ENCODE measurements around the gene KCNJ1.

DNA sequence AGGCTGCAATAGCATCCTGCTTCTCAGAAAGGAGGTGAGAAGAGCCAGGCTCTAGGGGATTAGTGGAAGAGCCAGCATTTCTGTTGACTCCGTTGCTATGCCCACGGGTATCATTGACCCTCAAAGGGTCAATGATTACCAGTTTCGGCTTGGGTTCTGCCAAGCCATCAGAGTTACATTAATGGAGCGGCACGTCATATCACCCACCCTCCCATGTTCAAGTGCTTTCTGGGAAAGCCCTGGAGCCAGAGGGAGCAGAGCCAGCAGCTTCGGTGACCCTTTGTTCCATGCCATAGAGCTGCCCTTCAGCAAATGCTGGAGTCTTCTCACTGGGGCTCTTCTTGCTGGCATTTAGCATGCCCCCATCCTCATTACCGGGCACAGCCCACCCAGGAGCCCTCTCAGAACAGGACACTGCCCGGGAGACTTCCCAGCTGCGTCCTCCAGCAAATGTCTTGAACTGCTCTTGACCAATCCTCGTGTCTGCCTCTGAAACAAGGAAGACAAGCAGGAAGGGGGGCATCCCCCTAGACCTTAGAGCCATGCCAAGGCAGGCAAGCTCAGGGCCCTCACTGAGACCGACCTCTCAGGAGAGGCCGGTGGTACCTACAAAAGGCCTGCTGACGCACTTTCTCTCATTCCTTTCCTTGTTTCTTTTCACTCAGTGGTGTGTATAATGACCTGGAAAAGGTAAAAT lies 14.6 kb downstream of the KCNJ1 start:
- TF ChIP-seq, protein P1, sequence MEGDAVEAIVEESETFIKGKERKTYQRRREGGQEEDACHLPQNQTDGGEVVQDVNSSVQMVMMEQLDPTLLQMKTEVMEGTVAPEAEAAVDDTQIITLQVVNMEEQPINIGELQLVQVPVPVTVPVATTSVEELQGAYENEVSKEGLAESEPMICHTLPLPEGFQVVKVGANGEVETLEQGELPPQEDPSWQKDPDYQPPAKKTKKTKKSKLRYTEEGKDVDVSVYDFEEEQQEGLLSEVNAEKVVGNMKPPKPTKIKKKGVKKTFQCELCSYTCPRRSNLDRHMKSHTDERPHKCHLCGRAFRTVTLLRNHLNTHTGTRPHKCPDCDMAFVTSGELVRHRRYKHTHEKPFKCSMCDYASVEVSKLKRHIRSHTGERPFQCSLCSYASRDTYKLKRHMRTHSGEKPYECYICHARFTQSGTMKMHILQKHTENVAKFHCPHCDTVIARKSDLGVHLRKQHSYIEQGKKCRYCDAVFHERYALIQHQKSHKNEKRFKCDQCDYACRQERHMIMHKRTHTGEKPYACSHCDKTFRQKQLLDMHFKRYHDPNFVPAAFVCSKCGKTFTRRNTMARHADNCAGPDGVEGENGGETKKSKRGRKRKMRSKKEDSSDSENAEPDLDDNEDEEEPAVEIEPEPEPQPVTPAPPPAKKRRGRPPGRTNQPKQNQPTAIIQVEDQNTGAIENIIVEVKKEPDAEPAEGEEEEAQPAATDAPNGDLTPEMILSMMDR (IDR thresholded peaks at IDR 0.05), result no peak
- TF ChIP-seq POLR2A (IDR thresholded peaks at IDR 0.05; ENCODE audit: low read depth), result no peak
- no peak for TF ChIP-seq POLR2AphosphoS5 (IDR thresholded peaks at IDR 0.05)
- TF ChIP-seq EP300 (IDR thresholded peaks at IDR 0.05), result no peak
